Stomach (tissue), 9 donors: ENCODE results near the gene HCK. TPM values are rescaled to one million over a fixed set of nuclear protein-coding genes. Genes with fewer than 3 reads are reported as not detected.

ENCODE experiments used
- DNase-seq, 2 donors: peaks; one replicate each; pipeline versions ENCODE4 v3.0.0 to v3.0.0-alpha.2; 2013 to 2019
- H3K27ac ChIP-seq, 5 donors: fragments of 200-600 bp in 4 of 5; sonication (generic) in 4 of 5; one replicate each; pipeline ENCODE4 v1.5.1; 2013 to 2019; ENCODE audit warnings: mild to moderate bottlenecking in 1 of 5, moderate library complexity in 1 of 5
- H3K27me3 ChIP-seq, 3 donors: fragments of 200-600 bp; sonication (generic); one replicate each; pipeline ENCODE4 v1.5.1; 2017 to 2019; ENCODE audit warnings: mixed run types in 1 of 3
- H3K36me3 ChIP-seq, 4 donors: fragments of 200-600 bp; sonication (generic); 1 replicate in 3 of 4; 2 replicates in 1 of 4; pipeline ENCODE4 v1.5.1; 2016 to 2019
- H3K4me1 ChIP-seq, 4 donors: fragments of 200-600 bp; sonication (generic); one replicate each; pipeline ENCODE4 v1.5.1; 2016 to 2019
- H3K4me3 ChIP-seq, 4 donors: fragments of 200-600 bp; sonication (generic) in 3 of 4; one replicate each; pipeline ENCODE4 v1.5.1; 2016 to 2019; ENCODE audit warnings: mild to moderate bottlenecking in 1 of 4
- H3K9me3 ChIP-seq, 4 donors: fragments of 200-600 bp; sonication (generic); one replicate each; pipeline ENCODE4 v1.5.1; 2016 to 2019
- CTCF ChIP-seq, 7 experiments: fragments of 450-650 bp in 4 of 7; fragments of 200-600 bp in 3 of 7; sonication (generic) in 3 of 7; IDR thresholded peaks; one replicate each; pipeline ENCODE4 v1.5.1; 2016 to 2019; ENCODE audit warnings: antibody characterized with exemption in 7 of 7, control low read depth in 2 of 7, mild to moderate bottlenecking in 1 of 7
- EP300 ChIP-seq: sonication (generic); formaldehyde crosslinking; IDR thresholded peaks from one replicate; pipeline ENCODE4 v1.6.1; 2017; ENCODE audit warnings: antibody characterized with exemption
- POLR2A ChIP-seq, 4 donors: fragments of 450-650 bp; IDR thresholded peaks; one replicate each; pipeline ENCODE4 v1.6.1; 2016; ENCODE audit warnings: antibody characterized with exemption in 4 of 4, control low read depth in 2 of 4, mild to moderate bottlenecking in 1 of 4, moderate library complexity in 1 of 4
- POLR2AphosphoS5 ChIP-seq, 3 donors: sonication (generic); formaldehyde crosslinking; IDR thresholded peaks; one replicate each; pipeline ENCODE4 v1.6.1; 2016; ENCODE audit warnings: antibody characterized with exemption in 3 of 3
- WGBS, 5 donors: extraction: QIAGEN DNeasy Blood & Tissue Kit in 3 of 5; methylation state at CpG; one replicate each; pipeline versions ENCODE4 v1.1.5 to v1.1.7; 2013 to 2018; 5-methylcytosine and 5-hydroxymethylcytosine counted together
- intact Hi-C: fragments of 100-400 bp; cut with DNase I; formaldehyde crosslinking; loops from one replicate; pipeline ENCODE4 v1.15.1; 2023; ENCODE audit warnings: low total_unique reads
- polyA plus RNA-seq, 3 donors: library from polyadenylated mRNA; stranded (reverse); fragments of 200-250 nt; gene quantifications; one replicate each; pipeline ENCODE4 v1.2.3, GENCODE V29; 2013
- total RNA-seq, 5 donors: library from RNA; depleted of rRNA; stranded (reverse); fragments of >200 nt; gene quantifications; one replicate each; pipeline versions ENCODE4 v1.1.0 to v1.2.3, GENCODE V29; 2014 to 2016
- donor health status: healthy with polysubstance abuse.
- donor health status: Bipolar disorder and iron deficiency.
- donor health status: healthy.

The HCK gene
- total and polyA plus RNA-seq, 8 donors = 1.3 to 14.7 (median 4.9) TPM; not detected in 1

GRCh38 chr20:32024683-32025295 lies 27.3 kb upstream of the HCK start:
- Histone ChIP-seq H3K9me3 (no peaks in the 10 kb centered on the region), H3K4me3 (no peak overlapping the region), H3K27ac (no peak overlapping the region), H3K4me1 (peaks cover 0 to 4% (median under 1%) of the 10 kb centered on the region in 4 donors), H3K36me3 (no peaks in the 10 kb centered on the region), H3K27me3 (peaks cover 0 to 67% (median 33%) of the 10 kb centered on the region in 3 donors)
- WGBS, 5 donors = 80 to 85% (median 83%) methylated on average over 6 of the region's 6 CpGs
- DNase-seq = no peak
- intact Hi-C loops = loop anchor here (10.0 kb wide), 1 partner anchor 200 kb away; no protein-coding TSS in a partner anchor
- no peak for TF ChIP-seq POLR2AphosphoS5 (IDR thresholded peaks at IDR 0.05)
- TF ChIP-seq CTCF (IDR thresholded peaks at IDR 0.05) = no peak
- no peak for TF ChIP-seq EP300
- TF ChIP-seq POLR2A (IDR thresholded peaks at IDR 0.05) = no peak

- Histone ChIP-seq H3K36me3 (no peaks in the 10 kb centered on the region), H3K4me3 (no peak overlapping the region), H3K27me3 (peaks cover 0 to 55% (median 17%) of the 10 kb centered on the region in 3 donors), H3K27ac (no peak overlapping the region), H3K4me1 (peaks cover 4 to 12% (median 11%) of the 10 kb centered on the region in 4 donors), H3K9me3 (no peaks in the 10 kb centered on the region)
- no peak for DNase-seq
- intact Hi-C loops = loop anchor here (10.0 kb wide), 1 partner anchor 203 kb away; no protein-coding TSS in a partner anchor
- TF ChIP-seq CTCF (IDR thresholded peaks at IDR 0.05) (no peak), POLR2A (IDR thresholded peaks at IDR 0.05) (no peak), POLR2AphosphoS5 (IDR thresholded peaks at IDR 0.05) (no peak), EP300 (no peak)
- 86 to 96% (median 92%) methylated on average over 3 of the region's 3 CpGs for WGBS, 5 donors
These were observed 24.4 kb upstream of the HCK start for GRCh38 chr20:32027643-32028042.

- TF ChIP-seq CTCF (IDR thresholded peaks at IDR 0.05) (no peak), POLR2AphosphoS5 (IDR thresholded peaks at IDR 0.05) (no peak), POLR2A (IDR thresholded peaks at IDR 0.05) (no peak), EP300 (no peak)
- no peaks in the 10 kb centered on the region for H3K9me3 ChIP-seq
- peak in 1 of 2 donors; percentile 48 for DNase-seq
- no peaks in the 10 kb centered on the region for H3K36me3 ChIP-seq
- no peak overlapping the region for H3K4me3 ChIP-seq
- no peak overlapping the region for H3K27ac ChIP-seq
- peaks cover 0 to 49% (median 12%) of the 10 kb centered on the region in 3 donors for H3K27me3 ChIP-seq
- H3K4me1 ChIP-seq = peaks cover 4 to 15% (median 12%) of the 10 kb centered on the region in 4 donors
- intact Hi-C loops = loop anchor here (10.0 kb wide), 1 partner anchor 204 kb away; no protein-coding TSS in a partner anchor
- WGBS, 5 donors = 35 to 52% (median 43%) methylated on average over 11 to 12 of the region's 12 CpGs
These were observed 23.2 kb upstream of the HCK start for GRCh38 chr20:32028647-32029372.

- H3K9me3 ChIP-seq = no peaks in the 10 kb centered on the region
- H3K4me3 ChIP-seq = no peak overlapping the region
- no peak overlapping the region for H3K27ac ChIP-seq
- no peaks in the 10 kb centered on the region for H3K36me3 ChIP-seq
- no peak for DNase-seq
- 88 to 92% (median 89%) methylated on average over 9 to 11 of the region's 11 CpGs for WGBS, 5 donors
- peaks cover 4 to 18% (median 12%) of the 10 kb centered on the region in 4 donors for H3K4me1 ChIP-seq
- TF ChIP-seq CTCF (IDR thresholded peaks at IDR 0.05) (no peak), EP300 (no peak), POLR2AphosphoS5 (IDR thresholded peaks at IDR 0.05) (no peak), POLR2A (IDR thresholded peaks at IDR 0.05) (no peak)
- peaks cover 0 to 49% (median 18%) of the 10 kb centered on the region in 3 donors for H3K27me3 ChIP-seq
- intact Hi-C loops = loop anchor here (10.0 kb wide), 1 partner anchor 205 kb away; no protein-coding TSS in a partner anchor
These were observed 22.5 kb upstream of the HCK start for GRCh38 chr20:32029561-32029960.
